DMS153 treated with DMSO at 0.1 percent for 48 hours (cell line): ENCODE data around the gene SDR42E2.
"Not testable (repeated sequence)": the region's sequence is repeated elsewhere in the genome, so short reads cannot be mapped to it uniquely, and the experiment has no call there.

Source experiments
- DNase-seq: peaks from one replicate; lab custom pipeline; 2025; ENCODE audit not compliant: unreplicated experiment; lab: John Stamatoyannopoulos, UW

The SDR42E2 gene

DNA sequence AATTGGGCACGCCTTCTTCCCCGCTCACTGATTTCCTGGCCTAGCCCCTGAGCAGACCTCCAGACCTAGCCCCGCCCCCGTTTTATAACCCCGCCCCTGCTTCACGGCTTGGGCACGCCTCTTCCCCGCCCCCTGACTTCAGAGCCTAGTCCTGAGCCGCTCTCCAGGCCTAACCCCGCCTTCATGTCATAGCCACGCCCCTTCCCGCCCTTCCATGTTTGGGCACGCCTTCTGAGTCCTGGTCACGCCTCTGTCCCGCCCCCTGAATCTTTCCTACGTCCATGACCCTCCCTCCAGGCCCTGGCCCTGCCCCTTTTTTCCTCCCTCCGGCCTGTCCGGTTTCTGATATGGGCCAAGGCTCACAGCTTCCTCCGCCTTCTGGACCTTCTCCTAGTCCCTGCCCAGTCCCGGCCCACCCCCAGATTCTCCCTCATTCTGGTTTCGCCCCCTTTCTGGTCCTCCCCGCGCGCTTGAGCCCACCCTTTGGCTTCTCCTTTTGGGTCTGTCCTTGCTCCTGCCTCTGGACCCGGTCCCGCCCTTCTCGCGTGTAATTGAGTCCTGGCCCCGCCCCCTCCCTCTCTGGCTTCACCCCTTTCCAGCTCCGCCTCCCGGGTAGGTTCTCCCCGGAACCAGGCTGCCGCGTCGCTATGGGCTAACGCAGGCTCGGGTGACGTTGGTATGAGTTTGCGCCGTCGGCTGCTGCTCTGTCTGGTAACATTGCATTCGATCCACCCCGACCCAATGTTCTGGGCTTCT is 28.6 kb downstream of the SDR42E2 start:
- DNase-seq: peak; percentile 100

GRCh38 chr16:22191532-22192260 is 29.4 kb downstream of the SDR42E2 start:
- no peak for DNase-seq

- DNase-seq: peak; percentile 8
Measured at GRCh38 chr16:22192261-22193062, 30.2 kb downstream of the SDR42E2 start.

DNA sequence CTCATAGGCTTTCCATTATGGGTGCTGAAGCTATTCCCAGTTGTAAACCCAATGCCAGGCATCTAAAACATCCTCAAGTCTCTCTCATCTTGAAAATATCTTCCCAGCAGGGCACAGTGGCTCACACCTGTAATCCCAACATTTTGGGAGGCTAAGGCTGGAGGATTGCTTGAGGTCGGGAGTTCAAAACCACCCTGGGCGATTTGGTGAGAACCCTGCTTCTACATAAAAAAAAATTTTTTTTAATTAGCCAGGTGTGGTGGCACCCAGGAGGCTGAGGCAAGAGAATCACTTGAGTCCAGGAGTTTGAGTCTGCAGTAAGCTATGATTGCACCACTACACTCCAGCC is 30.7 kb downstream of the SDR42E2 start:
- no peak for DNase-seq

- no peak for DNase-seq
Measured at GRCh38 chr16:22194707-22195444, 32.6 kb downstream of the SDR42E2 start.

- DNase-seq: no peak
Measured at GRCh38 chr16:22195445-22195694, 33.1 kb downstream of the SDR42E2 start.

- DNase-seq: peak; percentile 84
Measured at GRCh38 chr16:22195695-22196558, 33.6 kb downstream of the SDR42E2 start.

DNA sequence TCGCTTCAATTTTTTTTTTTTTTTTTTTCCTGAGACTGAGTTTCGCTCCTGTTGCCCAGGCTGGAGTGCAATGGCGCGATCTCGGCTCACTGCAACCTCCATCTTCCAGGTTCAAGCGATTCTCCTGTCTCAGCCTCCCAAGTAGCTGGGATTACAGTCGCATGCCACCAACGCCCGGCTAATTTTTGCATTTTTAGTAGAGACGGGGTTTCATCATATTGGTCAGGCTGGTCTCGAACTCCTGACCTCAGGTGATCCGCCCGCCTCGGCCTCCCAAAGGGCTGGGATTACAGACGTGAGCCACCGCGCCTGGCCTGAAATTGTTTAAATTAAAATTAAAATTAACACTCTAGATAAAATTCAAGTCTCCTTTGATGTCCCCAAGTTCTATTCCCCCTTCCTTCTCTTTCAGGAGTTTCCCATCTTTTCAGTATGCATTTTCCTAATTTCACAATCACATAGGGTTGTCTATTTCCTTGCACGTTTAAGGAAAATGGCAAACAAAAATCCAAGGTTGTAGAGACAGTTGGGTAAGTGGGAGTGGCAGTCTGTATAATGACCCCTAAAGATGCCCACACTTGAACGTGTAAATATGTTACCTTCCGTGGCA is 34.4 kb downstream of the SDR42E2 start:
- DNase-seq: not testable (repeated sequence)

- DNase-seq: no peak
Measured at GRCh38 chr16:22198547-22199293, 36.4 kb downstream of the SDR42E2 start.

DNA sequence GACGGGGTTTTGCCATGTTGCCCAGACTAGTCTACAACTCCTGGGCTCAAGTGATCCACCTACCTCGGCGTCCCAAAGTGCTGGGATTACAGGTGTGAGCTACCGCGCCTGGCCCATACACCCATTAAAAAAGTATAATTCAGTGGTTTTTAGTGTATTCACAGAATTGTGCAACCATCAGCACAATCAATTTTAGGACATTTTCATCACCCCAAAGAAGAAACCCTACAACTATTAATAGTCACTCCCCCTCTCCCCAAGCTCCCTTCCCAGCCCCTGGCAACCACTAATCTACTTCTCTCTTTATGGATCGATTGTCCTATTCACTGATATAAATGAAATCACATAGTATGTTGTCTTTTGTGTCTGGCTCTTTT is 39.9 kb downstream of the SDR42E2 start:
- no peak for DNase-seq

DNA sequence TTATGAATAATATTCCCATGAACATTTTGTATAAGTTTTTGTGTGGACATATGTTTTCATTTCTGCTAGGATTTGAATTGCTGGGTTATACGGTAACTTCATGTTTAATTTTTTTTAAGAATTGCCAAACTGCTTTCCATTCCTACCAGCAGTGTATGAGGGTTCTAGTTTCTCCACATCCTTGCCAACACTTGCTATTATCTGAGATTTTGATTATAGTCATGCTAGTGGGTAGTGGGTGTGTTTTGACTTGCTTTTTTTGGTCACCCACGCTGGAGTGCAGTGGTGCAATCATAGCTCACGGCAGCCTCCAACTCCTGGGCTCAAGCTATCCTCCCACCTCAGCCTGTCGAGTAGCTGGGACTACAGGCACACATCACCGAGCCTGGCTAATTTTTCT is 40.8 kb downstream of the SDR42E2 start:
- DNase-seq: no peak

DNA sequence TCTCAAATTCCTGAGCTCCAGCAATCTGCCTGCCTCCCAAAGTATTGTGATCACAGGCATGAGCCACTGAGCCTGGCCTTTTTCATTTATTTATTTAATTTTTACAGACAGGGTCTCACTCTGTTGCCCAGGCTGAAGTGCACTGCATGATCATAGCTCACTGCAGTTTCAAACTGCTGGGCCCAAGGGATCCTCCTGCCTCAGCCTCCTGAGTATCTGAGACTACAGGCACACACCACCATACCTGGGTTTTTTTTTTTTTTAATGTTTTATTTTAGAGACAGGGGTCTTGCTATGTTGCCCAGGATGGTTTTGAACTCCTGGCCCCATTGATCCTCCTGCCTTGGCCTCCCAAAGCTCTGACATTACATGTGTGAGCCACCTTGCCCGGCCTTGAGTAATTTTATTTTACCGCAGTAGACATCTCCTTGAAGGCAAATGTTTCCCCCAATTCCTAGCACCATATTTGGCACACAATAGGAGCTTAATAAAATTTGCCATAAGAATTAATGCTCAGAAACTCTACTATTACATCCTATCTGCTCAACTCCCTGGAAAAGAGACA is 41.9 kb downstream of the SDR42E2 start:
- DNase-seq: no peak

DNA sequence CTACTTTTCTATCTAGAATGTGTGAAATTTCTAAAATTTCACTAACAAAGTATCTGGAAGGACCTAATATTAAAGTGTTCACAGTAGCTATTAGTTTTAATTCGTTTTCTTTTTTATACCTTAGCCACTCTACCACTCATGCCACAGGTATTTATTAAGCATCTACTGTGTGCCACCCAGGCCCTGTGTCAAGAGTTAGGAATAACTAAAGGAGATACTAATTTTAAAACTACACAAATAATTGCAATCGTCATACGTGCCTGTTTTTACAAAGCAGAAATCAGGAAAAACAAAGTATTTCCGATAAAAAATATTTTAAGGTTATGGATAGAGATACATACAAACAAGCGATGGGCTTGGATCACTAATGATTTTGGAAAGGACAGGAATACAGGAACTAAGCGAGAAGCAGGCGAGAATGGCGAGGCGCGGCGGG is 43.3 kb downstream of the SDR42E2 start:
- no peak for DNase-seq

GRCh38 chr16:22206013-22206841 is 43.9 kb downstream of the SDR42E2 start, which contains the start of gene EEF2K:
EEF2K (plus strand) TSS chr16:22206278; CDS start chr16:22225730, 19,452 bp downstream.
- peak; percentile 92 for DNase-seq

- DNase-seq: peak; percentile 24
Measured at GRCh38 chr16:22206842-22207714, 44.8 kb downstream of the SDR42E2 start.

GRCh38 chr16:22207715-22208360 is 45.5 kb downstream of the SDR42E2 start:
- no peak for DNase-seq
